Tibial artery (tissue), 4 donors: ENCODE results near the gene SH3RF3.

Source experiments
- DNase-seq, 2 donors: peaks; one replicate each; pipeline ENCODE4 v3.0.0-alpha.2; 2019
- H3K27ac ChIP-seq, 2 donors: fragments of 200-600 bp; sonication (generic) in 1 of 2; 1 replicate in 1 of 2; 2 replicates in 1 of 2; pipeline ENCODE4 v1.5.1; 2018 to 2019; ENCODE audit warnings: mild to moderate bottlenecking in 1 of 2
- H3K27me3 ChIP-seq, 2 donors: fragments of 200-600 bp; sonication (generic) in 1 of 2; one replicate each; pipeline versions ENCODE4 v1.5.1 to v1.6.0; 2016 to 2019
- H3K36me3 ChIP-seq, 3 donors: fragments of 200-600 bp; sonication (generic) in 2 of 3; one replicate each; pipeline ENCODE4 v1.5.1; 2016 to 2019; ENCODE audit warnings: mild to moderate bottlenecking in 2 of 3
- H3K4me1 ChIP-seq, 4 donors: fragments of 200-600 bp; sonication (generic) in 2 of 4; 1 replicate in 3 of 4; 2 replicates in 1 of 4; pipeline ENCODE4 v1.5.1; 2016 to 2019
- H3K4me3 ChIP-seq, 2 donors: fragments of 200-600 bp; sonication (generic) in 1 of 2; 1 replicate in 1 of 2; 2 replicates in 1 of 2; pipeline ENCODE4 v1.5.1; 2018 to 2019; ENCODE audit warnings: mild to moderate bottlenecking in 2 of 2
- H3K9me3 ChIP-seq, 3 donors: fragments of 200-600 bp; sonication (generic) in 1 of 3; one replicate each; pipeline ENCODE4 v1.5.1; 2016 to 2019
- CTCF ChIP-seq, 2 experiments: fragments of 200-600 bp in 1 of 2; fragments of 450-650 bp in 1 of 2; IDR thresholded peaks; one replicate each; pipeline ENCODE4 v1.5.1; 2017 to 2019; ENCODE audit warnings: antibody characterized with exemption in 2 of 2, mild to moderate bottlenecking in 1 of 2, moderate library complexity in 1 of 2
- intact Hi-C: fragments of 100-400 bp; cut with DNase I; formaldehyde crosslinking; loops from one replicate; pipeline ENCODE4 v1.15.0; 2023; ENCODE audit warnings: low total_unique reads

Gene SH3RF3

GRCh38 chr2:109320195-109320922 is 191.4 kb downstream of the SH3RF3 start:
- Histone ChIP-seq H3K27ac (peak overlapping the region; percentile 73 to 79), H3K9me3 (no peaks in the 10 kb centered on the region), H3K4me3 (no peak overlapping the region), H3K36me3 (no peaks in the 10 kb centered on the region), H3K27me3 (no peaks in the 10 kb centered on the region), H3K4me1 (peaks cover 3 to 80% (median 69%) of the 10 kb centered on the region in 4 donors)
- intact Hi-C loops = loop anchor here (10.0 kb wide), 1 partner anchor 76 kb away; no protein-coding TSS in a partner anchor
- TF ChIP-seq CTCF (IDR thresholded peaks at IDR 0.05) = no peak
- no peak for DNase-seq

GRCh38 chr2:109321570-109321969 is 192.6 kb downstream of the SH3RF3 start:
- H3K27me3 ChIP-seq = no peaks in the 10 kb centered on the region
- intact Hi-C loops = loop anchor here (10.0 kb wide), 1 partner anchor 77 kb away; no protein-coding TSS in a partner anchor
- peak overlapping the region; percentile 79 to 92 for H3K27ac ChIP-seq
- DNase-seq = no peak
- no peaks in the 10 kb centered on the region for H3K36me3 ChIP-seq
- no peaks in the 10 kb centered on the region for H3K9me3 ChIP-seq
- peak in 1 of 2 experiments; percentile 24 for TF ChIP-seq CTCF (IDR thresholded peaks at IDR 0.05)
- peak overlapping the region in 1 of 2 donors; percentile 41 for H3K4me3 ChIP-seq
- peaks cover 3 to 92% (median 81%) of the 10 kb centered on the region in 4 donors for H3K4me1 ChIP-seq

- TF ChIP-seq CTCF (IDR thresholded peaks at IDR 0.05) = no peak
- Histone ChIP-seq H3K27me3 (no peaks in the 10 kb centered on the region), H3K4me3 (peak overlapping the region in 1 of 2 donors; percentile 41), H3K4me1 (peaks cover 3 to 97% (median 84%) of the 10 kb centered on the region in 4 donors), H3K36me3 (no peaks in the 10 kb centered on the region), H3K27ac (peak overlapping the region; percentile 79 to 92), H3K9me3 (no peaks in the 10 kb centered on the region)
- intact Hi-C loops = loop anchor here (10.0 kb wide), 1 partner anchor 77 kb away; no protein-coding TSS in a partner anchor
- peak; percentile 98 to 99 for DNase-seq
These were observed 193.1 kb downstream of the SH3RF3 start for GRCh38 chr2:109322111-109322510.

GRCh38 chr2:109322641-109323040 is 193.6 kb downstream of the SH3RF3 start:
- Histone ChIP-seq H3K27me3 (no peaks in the 10 kb centered on the region), H3K4me3 (no peak overlapping the region), H3K27ac (peak overlapping the region; percentile 67 to 68), H3K9me3 (no peaks in the 10 kb centered on the region), H3K36me3 (no peaks in the 10 kb centered on the region), H3K4me1 (peaks cover 3 to 97% (median 79%) of the 10 kb centered on the region in 4 donors)
- intact Hi-C loops = loop anchor here (10.0 kb wide), 1 partner anchor 78 kb away; no protein-coding TSS in a partner anchor
- no peak for TF ChIP-seq CTCF (IDR thresholded peaks at IDR 0.05)
- DNase-seq = no peak

- no peaks in the 10 kb centered on the region for H3K9me3 ChIP-seq
- no peak for TF ChIP-seq CTCF (IDR thresholded peaks at IDR 0.05)
- no peaks in the 10 kb centered on the region for H3K27me3 ChIP-seq
- H3K4me1 ChIP-seq = peaks cover 3 to 81% (median 56%) of the 10 kb centered on the region in 4 donors
- no peak overlapping the region for H3K4me3 ChIP-seq
- DNase-seq = peak; percentile 88 to 93
- no peaks in the 10 kb centered on the region for H3K36me3 ChIP-seq
- H3K27ac ChIP-seq = peak overlapping the region; percentile 67 to 68
- intact Hi-C loops = loop anchor here (5.0 to 10.0 kb wide), 2 partner anchors 80 to 112 kb away; no protein-coding TSS in a partner anchor
These were observed 195.9 kb downstream of the SH3RF3 start for GRCh38 chr2:109324861-109325260.
